Uterus (tissue), 4 donors: ENCODE results near the gene WDR59. TPM values are rescaled to one million over a fixed set of nuclear protein-coding genes. Genes with fewer than 3 reads are reported as not detected.

ENCODE experiments used
- DNase-seq, 2 donors: peaks; one replicate each; pipeline ENCODE4 v3.0.0-alpha.2; 2019 to 2020
- H3K27ac ChIP-seq, 2 donors: fragments of 200-600 bp; sonication (generic); 1 replicate in 1 of 2; 2 replicates in 1 of 2; pipeline ENCODE4 v1.5.1; 2016 to 2018
- H3K27me3 ChIP-seq, 2 donors: fragments of 200-600 bp; sonication (generic); one replicate each; pipeline ENCODE4 v1.5.1; 2018 to 2019; ENCODE audit warnings: control low read depth in 1 of 2
- H3K36me3 ChIP-seq, 2 donors: fragments of 200-600 bp; sonication (generic); one replicate each; pipeline ENCODE4 v1.5.1; 2019; ENCODE audit warnings: control low read depth in 1 of 2
- H3K4me1 ChIP-seq, 2 donors: fragments of 200-600 bp; sonication (generic); one replicate each; pipeline ENCODE4 v1.5.1; 2018 to 2019; ENCODE audit warnings: control low read depth in 1 of 2
- H3K4me3 ChIP-seq, 2 donors: fragments of 200-600 bp; sonication (generic); 1 replicate in 1 of 2; 2 replicates in 1 of 2; pipeline ENCODE4 v1.5.1; 2018 to 2019; ENCODE audit warnings: mild to moderate bottlenecking in 1 of 2
- H3K9me3 ChIP-seq, 2 donors: fragments of 200-600 bp; sonication (generic); one replicate each; pipeline ENCODE4 v1.5.1; 2019; ENCODE audit warnings: control low read depth in 1 of 2
- POLR2A ChIP-seq, 2 donors: fragments of 450-650 bp; IDR thresholded peaks; one replicate each; pipeline ENCODE4 v1.6.1; 2016; ENCODE audit warnings: antibody characterized with exemption in 2 of 2, mild to moderate bottlenecking in 1 of 2, moderate library complexity in 1 of 2
- intact Hi-C: fragments of 100-400 bp; cut with DNase I; formaldehyde crosslinking; loops from one replicate; pipeline ENCODE4 v1.15.1; 2023; ENCODE audit warnings: low total_unique reads
- total RNA-seq, 4 donors: library from RNA; depleted of rRNA in 3 of 4; stranded (reverse); fragments of >200 nt in 3 of 4; gene quantifications; one replicate each; pipeline versions ENCODE4 v1.1.0 to v1.2.4, GENCODE V29; 2014 to 2023
- TF ChIP-seq, protein P1 (sequence below), 4 experiments: fragments of 200-600 bp in 2 of 4; fragments of 450-650 bp in 2 of 4; sonication (generic) in 2 of 4; IDR thresholded peaks; one replicate each; pipeline ENCODE4 v1.5.1; 2016 to 2019; ENCODE audit warnings: antibody characterized with exemption in 4 of 4, mild to moderate bottlenecking in 2 of 4, moderate library complexity in 1 of 4
- donor health status: DM: yes; HTN: yes; CAD: no.

Gene WDR59
- total RNA-seq, 4 donors from 2014 or later = 37.1 to 103 (median 65.0) TPM

DNA sequence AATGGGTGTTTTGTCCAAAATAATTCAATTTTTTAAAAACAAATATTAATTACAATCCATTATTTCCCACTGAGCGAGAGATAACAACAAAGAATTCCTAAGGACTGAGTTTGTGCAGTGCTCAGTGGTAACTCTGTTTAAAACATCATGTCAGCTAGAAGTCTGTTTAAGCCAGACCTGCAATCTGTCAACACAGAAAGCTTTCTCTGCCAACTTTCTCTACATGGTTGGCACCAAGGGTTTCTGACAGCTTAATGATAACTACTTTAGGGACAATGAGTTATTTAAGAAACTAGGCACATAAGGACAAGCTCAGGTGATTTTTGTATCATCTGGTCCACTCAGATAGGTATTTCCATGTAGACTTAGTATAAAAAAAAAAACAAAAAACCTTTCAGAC lies 81.8 kb downstream of the WDR59 start:
- no peak for DNase-seq
- intact Hi-C loops = no loop called here
- Histone ChIP-seq H3K4me1 (no peaks in the 10 kb centered on the region), H3K9me3 (no peaks in the 10 kb centered on the region), H3K4me3 (no peak overlapping the region), H3K27ac (no peak overlapping the region), H3K36me3 (no peaks in the 10 kb centered on the region), H3K27me3 (no peaks in the 10 kb centered on the region)
- TF ChIP-seq POLR2A (IDR thresholded peaks at IDR 0.05) = no peak
- TF ChIP-seq, protein P1, sequence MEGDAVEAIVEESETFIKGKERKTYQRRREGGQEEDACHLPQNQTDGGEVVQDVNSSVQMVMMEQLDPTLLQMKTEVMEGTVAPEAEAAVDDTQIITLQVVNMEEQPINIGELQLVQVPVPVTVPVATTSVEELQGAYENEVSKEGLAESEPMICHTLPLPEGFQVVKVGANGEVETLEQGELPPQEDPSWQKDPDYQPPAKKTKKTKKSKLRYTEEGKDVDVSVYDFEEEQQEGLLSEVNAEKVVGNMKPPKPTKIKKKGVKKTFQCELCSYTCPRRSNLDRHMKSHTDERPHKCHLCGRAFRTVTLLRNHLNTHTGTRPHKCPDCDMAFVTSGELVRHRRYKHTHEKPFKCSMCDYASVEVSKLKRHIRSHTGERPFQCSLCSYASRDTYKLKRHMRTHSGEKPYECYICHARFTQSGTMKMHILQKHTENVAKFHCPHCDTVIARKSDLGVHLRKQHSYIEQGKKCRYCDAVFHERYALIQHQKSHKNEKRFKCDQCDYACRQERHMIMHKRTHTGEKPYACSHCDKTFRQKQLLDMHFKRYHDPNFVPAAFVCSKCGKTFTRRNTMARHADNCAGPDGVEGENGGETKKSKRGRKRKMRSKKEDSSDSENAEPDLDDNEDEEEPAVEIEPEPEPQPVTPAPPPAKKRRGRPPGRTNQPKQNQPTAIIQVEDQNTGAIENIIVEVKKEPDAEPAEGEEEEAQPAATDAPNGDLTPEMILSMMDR (IDR thresholded peaks at IDR 0.05) = no peak

DNA sequence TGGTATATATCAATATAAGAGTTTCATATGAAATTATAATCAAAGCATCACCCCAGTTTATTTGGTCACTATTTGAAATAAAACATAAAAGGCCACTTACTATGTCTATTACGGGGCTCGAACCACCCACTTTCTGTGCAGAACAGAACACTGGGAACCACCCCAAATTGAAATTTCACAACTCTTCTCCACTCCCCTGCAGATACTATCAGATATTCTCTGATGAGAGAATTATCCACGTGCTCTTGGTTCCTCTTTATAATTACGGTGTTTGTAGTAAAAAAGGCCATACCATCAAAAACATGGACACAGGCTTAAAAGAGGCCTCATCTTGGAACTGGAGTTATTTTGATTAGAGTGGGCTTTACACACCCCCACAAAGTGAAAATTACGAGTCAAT lies 82.8 kb downstream of the WDR59 start:
- H3K36me3 ChIP-seq = no peaks in the 10 kb centered on the region
- H3K27me3 ChIP-seq = no peaks in the 10 kb centered on the region
- no peak for DNase-seq
- no peak overlapping the region for H3K4me3 ChIP-seq
- intact Hi-C loops = no loop called here
- no peaks in the 10 kb centered on the region for H3K9me3 ChIP-seq
- H3K27ac ChIP-seq = no peak overlapping the region
- H3K4me1 ChIP-seq = no peaks in the 10 kb centered on the region
- TF ChIP-seq, protein P1 (IDR thresholded peaks at IDR 0.05) = no peak
- no peak for TF ChIP-seq POLR2A (IDR thresholded peaks at IDR 0.05)

DNA sequence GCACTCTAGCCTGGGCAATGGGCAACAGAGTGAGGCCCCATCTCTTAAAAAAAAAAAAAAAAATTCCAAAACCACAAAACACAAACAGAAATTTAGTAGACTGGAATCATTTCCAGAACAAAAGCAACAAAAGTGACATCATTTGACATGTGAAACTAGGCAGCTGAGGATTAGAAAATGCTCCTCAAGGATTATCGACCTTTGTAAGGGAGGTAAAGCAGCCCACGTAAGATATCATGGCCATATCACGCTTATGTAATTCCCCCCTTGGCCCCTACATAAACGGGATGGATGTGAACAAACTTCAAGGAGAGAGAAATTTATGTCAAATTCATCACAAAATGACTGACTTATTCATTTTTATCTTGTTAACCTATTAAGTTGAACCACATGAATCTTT lies 83.3 kb downstream of the WDR59 start:
- TF ChIP-seq, protein P1 (IDR thresholded peaks at IDR 0.05) = no peak
- no peak for TF ChIP-seq POLR2A (IDR thresholded peaks at IDR 0.05)
- intact Hi-C loops = no loop called here
- no peaks in the 10 kb centered on the region for H3K9me3 ChIP-seq
- no peak overlapping the region for H3K27ac ChIP-seq
- H3K4me1 ChIP-seq = no peaks in the 10 kb centered on the region
- H3K36me3 ChIP-seq = no peaks in the 10 kb centered on the region
- no peaks in the 10 kb centered on the region for H3K27me3 ChIP-seq
- DNase-seq = no peak
- H3K4me3 ChIP-seq = no peak overlapping the region

DNA sequence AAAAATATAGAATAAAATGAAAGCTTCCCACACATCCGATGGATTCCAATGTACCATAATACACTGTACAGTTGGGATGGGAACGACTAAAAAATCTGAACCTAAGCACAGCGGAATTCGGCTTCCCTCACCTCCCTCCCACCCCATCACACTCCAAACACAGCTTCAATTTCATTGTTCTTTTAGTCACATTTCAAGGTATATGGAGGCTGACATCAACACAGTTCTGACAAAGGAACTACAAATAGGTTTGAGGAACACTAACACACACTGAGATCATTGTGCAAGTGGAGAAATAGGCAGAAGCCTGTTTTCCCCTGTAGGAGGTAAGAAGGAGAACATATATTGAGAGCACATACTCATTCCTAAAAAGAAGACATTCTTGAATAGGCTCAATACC lies 85.1 kb downstream of the WDR59 start:
- DNase-seq = no peak
- no peaks in the 10 kb centered on the region for H3K36me3 ChIP-seq
- no peak overlapping the region for H3K27ac ChIP-seq
- no peak overlapping the region for H3K4me3 ChIP-seq
- intact Hi-C loops = no loop called here
- H3K27me3 ChIP-seq = no peaks in the 10 kb centered on the region
- TF ChIP-seq POLR2A (IDR thresholded peaks at IDR 0.05) = no peak
- TF ChIP-seq, protein P1 (IDR thresholded peaks at IDR 0.05) = no peak
- no peaks in the 10 kb centered on the region for H3K9me3 ChIP-seq
- no peaks in the 10 kb centered on the region for H3K4me1 ChIP-seq

DNA sequence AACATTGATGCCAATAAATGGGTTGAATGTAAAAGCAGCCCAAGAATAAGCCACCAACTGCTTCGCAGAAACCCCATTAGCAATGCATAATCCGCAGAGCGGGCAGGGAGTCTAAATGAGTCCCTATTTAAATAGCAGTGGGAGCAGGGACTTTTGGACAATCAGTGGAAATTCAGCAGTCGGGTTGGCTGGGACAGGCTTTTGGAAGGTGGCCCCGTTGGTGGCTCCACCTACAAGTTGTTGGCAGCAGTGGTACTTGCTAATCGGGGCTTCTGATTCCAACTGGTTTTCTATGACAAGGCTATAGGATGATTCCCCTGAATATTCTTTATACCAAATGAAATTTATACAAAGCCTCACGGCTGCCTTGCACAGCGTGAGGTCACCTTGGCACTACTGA lies 86.3 kb downstream of the WDR59 start:
- Histone ChIP-seq H3K27ac (no peak overlapping the region), H3K36me3 (no peaks in the 10 kb centered on the region), H3K4me1 (no peaks in the 10 kb centered on the region), H3K4me3 (no peak overlapping the region), H3K27me3 (no peaks in the 10 kb centered on the region), H3K9me3 (no peaks in the 10 kb centered on the region)
- intact Hi-C loops = no loop called here
- TF ChIP-seq POLR2A (IDR thresholded peaks at IDR 0.05) = no peak
- TF ChIP-seq, protein P1 (IDR thresholded peaks at IDR 0.05) = no peak
- DNase-seq = no peak
